CD14-positive monocyte (primary cell): ENCODE results near the gene RSF1. TPM values are rescaled to one million over a fixed set of nuclear protein-coding genes. Genes with fewer than 3 reads are reported as not detected.

ENCODE experiments used
- DNase-seq, 3 donors: peaks; one replicate each; pipeline ENCODE4 v3.0.0-alpha.2; 2011 to 2022
- H2AFZ ChIP-seq: 2 replicates; pipeline ENCODE4 v1.6.0; 2012; ENCODE audit warnings: mild to moderate bottlenecking, low read depth, low read length, inconsistent platforms; ENCODE audit not compliant: insufficient read depth, poor library complexity, severe bottlenecking
- H3K27ac ChIP-seq, 2 donors: 1 replicate in 1 of 2; 2 replicates in 1 of 2; pipeline ENCODE4 v1.5.1; 2012 to 2013; ENCODE audit warnings: low read length in 2 of 2, control low read depth in 1 of 2, inconsistent platforms in 1 of 2, low read depth in 1 of 2, mild to moderate bottlenecking in 1 of 2
- H3K27me3 ChIP-seq, 2 donors: one replicate each; pipeline versions ENCODE4 v1.6.0 to v1.6.1; 2011 to 2013; ENCODE audit warnings: low read length in 2 of 2; ENCODE audit not compliant: control insufficient read depth in 2 of 2, insufficient read depth in 2 of 2
- H3K36me3 ChIP-seq, 2 donors: replicated peaks in 1 of 2; 1 replicate in 1 of 2; 2 replicates in 1 of 2; pipeline versions ENCODE4 v1.5.1 to v1.6.1; 2012 to 2013; ENCODE audit warnings: low read length in 2 of 2, control low read depth in 1 of 2, inconsistent platforms in 1 of 2, mild to moderate bottlenecking in 1 of 2; ENCODE audit not compliant: insufficient read depth in 2 of 2, control insufficient read depth in 1 of 2
- H3K4me1 ChIP-seq, 2 donors: 1 replicate in 1 of 2; 2 replicates in 1 of 2; pipeline versions ENCODE4 v1.5.1 to v1.6.1; 2012 to 2013; ENCODE audit warnings: low read length in 2 of 2, control low read depth in 1 of 2, inconsistent platforms in 1 of 2, mild to moderate bottlenecking in 1 of 2, moderate library complexity in 1 of 2; ENCODE audit not compliant: insufficient read depth in 2 of 2, control insufficient read depth in 1 of 2
- H3K4me2 ChIP-seq: replicated peaks from 2 replicates; pipeline ENCODE3; 2012; ENCODE audit warnings: low read length, moderate library complexity, mild to moderate bottlenecking; ENCODE audit not compliant: poor library complexity, severe bottlenecking; ENCODE audit errors: extremely low read depth
- H3K4me3 ChIP-seq, 3 experiments: fragments of 200-600 bp in 1 of 3; sonication (generic) in 1 of 3; replicated peaks in 1 of 3; 1 replicate in 2 of 3; 2 replicates in 1 of 3; pipeline ENCODE4 v1.5.1; 2011 to 2013; ENCODE audit warnings: low read length in 3 of 3, mild to moderate bottlenecking in 3 of 3, control low read depth in 2 of 3, low read depth in 2 of 3, inconsistent platforms in 1 of 3, moderate library complexity in 1 of 3
- H3K79me2 ChIP-seq: 2 replicates; pipeline ENCODE4 v1.6.0; 2012; ENCODE audit warnings: mild to moderate bottlenecking, control low read depth, inconsistent platforms, low read length, moderate library complexity; ENCODE audit not compliant: insufficient read depth
- H3K9ac ChIP-seq: 2 replicates; pipeline ENCODE4 v1.6.0; 2017; ENCODE audit warnings: low read length, mild to moderate bottlenecking; ENCODE audit not compliant: insufficient read depth, poor library complexity, severe bottlenecking
- H3K9me3 ChIP-seq, 2 donors: replicated peaks in 1 of 2; 1 replicate in 1 of 2; 2 replicates in 1 of 2; pipeline versions ENCODE4 v1.5.1 to v1.6.1; 2012 to 2013; ENCODE audit warnings: low read length in 2 of 2, control low read depth in 1 of 2; ENCODE audit not compliant: control insufficient read depth in 1 of 2, insufficient read depth in 1 of 2
- H4K20me1 ChIP-seq: 2 replicates; pipeline ENCODE4 v1.6.0; 2012; ENCODE audit warnings: mild to moderate bottlenecking, low read length, control low read depth, moderate library complexity; ENCODE audit not compliant: insufficient read depth
- H3K27ac Mint-ChIP-seq, 7 donors: one replicate each; pipeline ENCODE4 v1.8.0; 2020; ENCODE audit warnings: mild to moderate bottlenecking in 7 of 7, mixed read lengths in 7 of 7, moderate library complexity in 6 of 7, inconsistent platforms in 2 of 7
- H3K27me3 Mint-ChIP-seq, 3 donors: one replicate each; pipeline ENCODE4 v1.8.0; 2021 to 2022; ENCODE audit warnings: low read depth in 3 of 3, mild to moderate bottlenecking in 3 of 3, mixed read lengths in 3 of 3, moderate library complexity in 3 of 3, inconsistent platforms in 1 of 3
- H3K36me3 Mint-ChIP-seq, 2 donors: one replicate each; pipeline ENCODE4 v1.8.0; 2020; ENCODE audit warnings: mixed read lengths in 2 of 2, inconsistent platforms in 1 of 2, mild to moderate bottlenecking in 1 of 2
- H3K4me1 Mint-ChIP-seq: one replicate; pipeline ENCODE4 v1.8.0; 2020; ENCODE audit warnings: mild to moderate bottlenecking, mixed read lengths
- H3K4me3 Mint-ChIP-seq, 2 donors: one replicate each; pipeline ENCODE4 v1.8.0; 2020; ENCODE audit warnings: mild to moderate bottlenecking in 2 of 2, mixed read lengths in 2 of 2, moderate library complexity in 1 of 2
- H3K9me3 Mint-ChIP-seq, 7 donors: one replicate each; pipeline ENCODE4 v1.8.0; 2020 to 2022; ENCODE audit warnings: mixed read lengths in 7 of 7, mild to moderate bottlenecking in 6 of 7, moderate library complexity in 6 of 7, inconsistent platforms in 2 of 7
- CTCF ChIP-seq: fragments of 200-600 bp; IDR thresholded peaks from one replicate; pipeline ENCODE4 v1.8.0; 2022; ENCODE audit warnings: antibody characterized with exemption, mild to moderate bottlenecking
- WGBS: methylation state at CpG from one replicate; pipeline ENCODE4 v1.1.5; 2013; ENCODE audit warnings: missing lambda C conversion rate; ENCODE audit not compliant: insufficient coverage; 5-methylcytosine and 5-hydroxymethylcytosine counted together
- intact Hi-C, 2 donors: fragments of 100-400 bp; cut with micrococcal nuclease; formaldehyde crosslinking; loops; one replicate each; pipeline versions ENCODE4 v1.15.0 to v1.15.1; 2023
- polyA plus RNA-seq, 3 donors: library from polyadenylated mRNA; depleted of rRNA in 1 of 3; unstranded in 2 of 3; stranded (reverse) in 1 of 3; fragments of 300-500 nt in 2 of 3; fragments of >200 nt in 1 of 3; fragmentation: Illumina TruSeq in 2 of 3; gene quantifications; 1 replicate in 2 of 3; 2 replicates in 1 of 3; pipeline ENCODE4 v1.2.3, GENCODE V29; 2012 to 2021

RSF1 gene
- polyA plus RNA-seq, 3 donors, result 8.3 to 14.8 (median 9.2) TPM

GRCh38 chr11:77668760-77669159, 151.8 kb downstream of the RSF1 start:
- Mint-ChIP-seq H3K36me3 (peaks cover 75 to 90% of the 10 kb centered on the region in 2 donors), H3K9me3 (no peaks in the 10 kb centered on the region), H3K27me3 (peaks cover 0 to 3% (median 0%) of the 10 kb centered on the region in 3 donors), H3K4me3 (no peak overlapping the region), H3K27ac (no peak overlapping the region), H3K4me1 (no peaks in the 10 kb centered on the region)
- 100% methylated on average over 2 of the region's 3 CpGs for WGBS
- Histone ChIP-seq H3K4me2 (no peak overlapping the region), H2AFZ (no peak overlapping the region), H3K4me1 (no peaks in the 10 kb centered on the region), H3K79me2 (no peaks in the 10 kb centered on the region), H3K27ac (no peak overlapping the region), H3K9ac (no peak overlapping the region), H3K36me3 (peaks cover 69 to 98% of the 10 kb centered on the region in 2 donors), H3K27me3 (no peaks in the 10 kb centered on the region), H3K4me3 (no peak overlapping the region), H3K9me3 (no peaks in the 10 kb centered on the region), H4K20me1 (no peaks in the 10 kb centered on the region)
- DNase-seq, result no peak
- intact Hi-C loops, result no loop called here
- no peak for TF ChIP-seq CTCF

GRCh38 chr11:77665240-77665965, 155.1 kb downstream of the RSF1 start:
- Histone ChIP-seq H3K27ac (no peak overlapping the region), H3K4me1 (peaks cover 8 to 11% of the 10 kb centered on the region in 2 donors), H3K4me3 (no peak overlapping the region), H3K9me3 (no peaks in the 10 kb centered on the region), H4K20me1 (no peaks in the 10 kb centered on the region), H3K36me3 (peaks cover 41 to 74% of the 10 kb centered on the region in 2 donors), H3K27me3 (no peaks in the 10 kb centered on the region), H3K4me2 (no peak overlapping the region), H3K9ac (no peak overlapping the region), H2AFZ (no peak overlapping the region), H3K79me2 (no peaks in the 10 kb centered on the region)
- peaks cover 9% of the 10 kb centered on the region for H3K4me1 Mint-ChIP-seq
- no peak for TF ChIP-seq CTCF
- H3K27me3 Mint-ChIP-seq, result peaks cover 0 to 3% (median 0%) of the 10 kb centered on the region in 3 donors
- no peak for DNase-seq
- no peak overlapping the region for H3K4me3 Mint-ChIP-seq
- H3K36me3 Mint-ChIP-seq, result peaks cover 50 to 61% of the 10 kb centered on the region in 2 donors
- intact Hi-C loops, result no loop called here
- H3K9me3 Mint-ChIP-seq, result no peaks in the 10 kb centered on the region
- no CpG with 5 or more reads among the region's 7 CpGs for WGBS
- no peak overlapping the region for H3K27ac Mint-ChIP-seq
